Skin epidermis (tissue), 12 donors: ENCODE data around the gene APOBEC3A.
"Not testable (repeated sequence)": the region's sequence is repeated elsewhere in the genome, so short reads cannot be mapped to it uniquely, and the experiment has no call there.

ENCODE experiments used
- H3K27ac ChIP-seq, 21 experiments: fragments of 200-600 bp; sonication (generic) in 11 of 21; one replicate each; pipeline ENCODE4 v1.5.0; 2020; ENCODE audit warnings: mild to moderate bottlenecking in 3 of 21, inconsistent platforms in 2 of 21, moderate library complexity in 2 of 21
- H3K4me3 ChIP-seq, 7 experiments: fragments of 200-600 bp; sonication (generic) in 2 of 7; one replicate each; pipeline ENCODE4 v1.5.0; 2020; ENCODE audit warnings: inconsistent platforms in 2 of 7, mild to moderate bottlenecking in 2 of 7, moderate library complexity in 1 of 7

Gene APOBEC3A

DNA sequence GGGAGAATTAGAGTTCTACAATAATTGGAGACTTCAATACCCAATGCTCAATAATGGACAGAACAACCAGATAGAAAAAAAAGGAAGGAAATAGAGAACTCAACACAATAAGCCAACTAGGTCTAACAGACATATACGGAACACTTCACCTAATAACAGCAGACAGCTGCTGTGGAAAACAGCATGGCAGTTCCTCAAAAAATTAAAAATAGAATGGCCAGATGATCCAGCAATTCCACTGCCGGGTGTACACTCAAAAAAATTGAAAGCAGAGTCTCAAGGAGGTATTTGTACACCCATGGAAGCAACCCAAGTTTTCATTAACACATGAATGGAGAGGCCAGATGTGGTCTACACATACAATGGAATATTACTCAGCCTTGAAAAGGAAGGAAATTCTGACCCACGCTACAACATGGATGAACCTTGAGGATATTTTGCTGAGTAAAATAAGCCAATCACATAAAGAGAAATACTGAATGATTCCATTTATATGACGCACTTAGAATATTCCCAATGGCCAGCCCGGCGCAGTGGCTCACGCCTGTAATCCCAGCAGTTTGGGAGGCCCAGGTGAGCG is 51.0 kb downstream of the APOBEC3A start:
- not testable (repeated sequence) for H3K4me3 ChIP-seq, H3K27ac ChIP-seq

DNA sequence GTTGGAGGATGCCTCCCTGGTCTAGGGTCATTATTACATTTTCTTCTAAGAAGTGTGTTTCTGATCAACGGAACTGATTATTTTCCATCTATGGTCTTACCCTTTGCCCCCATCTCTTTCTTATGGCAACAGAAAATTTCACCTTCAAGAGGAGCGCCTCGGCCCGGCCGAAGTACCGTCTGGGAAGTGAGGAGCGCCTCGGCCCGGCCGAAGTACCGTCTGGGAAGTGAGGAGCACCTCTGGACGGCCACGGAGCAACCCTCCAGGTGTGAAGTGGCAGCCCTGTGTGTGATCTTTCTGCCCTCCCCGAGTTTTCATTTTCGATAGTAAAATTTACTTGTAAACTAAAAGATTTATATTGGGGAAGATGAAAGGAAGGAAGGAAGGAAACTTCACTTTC is 53.5 kb downstream of the APOBEC3A start:
- no peak overlapping the region for H3K4me3 ChIP-seq
- H3K27ac ChIP-seq = peak overlapping the region in 1 of 21 experiments; percentile 21
